SKM-1 treated with dmso at 0.1 percent for 144 hours (cell line): ENCODE results near the gene YIF1B.
A peak's percentile ranks its signal among the peaks of the same experiment; 100 is the strongest.

Source experiments
- DNase-seq: peaks from one replicate; lab custom pipeline; 2025; ENCODE audit not compliant: unreplicated experiment; lab: John Stamatoyannopoulos, UW

YIF1B gene

GRCh38 chr19:38335949-38336637 lies 20.3 kb upstream of the YIF1B start:
- peak; percentile 92 for DNase-seq

GRCh38 chr19:38333245-38333644 lies 17.5 kb upstream of the YIF1B start:
- no peak for DNase-seq

GRCh38 chr19:38331728-38332127 lies 16.0 kb upstream of the YIF1B start:
- no peak for DNase-seq

- DNase-seq, result no peak
Observed at GRCh38 chr19:38329651-38330050, 13.9 kb upstream of the YIF1B start.

- DNase-seq, result no peak
Observed at GRCh38 chr19:38326591-38326990, 10.8 kb upstream of the YIF1B start.

GRCh38 chr19:38324431-38324830 lies 8.7 kb upstream of the YIF1B start:
- DNase-seq, result no peak

GRCh38 chr19:38323291-38323690 lies 7.5 kb upstream of the YIF1B start:
- no peak for DNase-seq

GRCh38 chr19:38321646-38322196 lies 6.0 kb upstream of the YIF1B start:
- no peak for DNase-seq

GRCh38 chr19:38320969-38321339 lies 5.2 kb upstream of the YIF1B start:
- no peak for DNase-seq

- no peak for DNase-seq
Observed at GRCh38 chr19:38319421-38320258, 3.9 kb upstream of the YIF1B start, which contains the start of gene KCNK6. TSS of gene KCNK6 (plus strand) at chr19:38319845. CDS start at chr19:38319951, 106 bp downstream.

GRCh38 chr19:38318660-38319059 lies 2.9 kb upstream of the YIF1B start:
- no peak for DNase-seq

- peak; percentile 35 for DNase-seq
Observed at GRCh38 chr19:38317104-38317612, 1.4 kb upstream of the YIF1B start.

GRCh38 chr19:38316477-38317067 lies 825 bp upstream of the YIF1B start:
- peak; percentile 37 for DNase-seq

- DNase-seq, result no peak
Observed at GRCh38 chr19:38310986-38311385, 4.8 kb downstream of the YIF1B start.

GRCh38 chr19:38310279-38310670 lies 5.5 kb downstream of the YIF1B start:
- DNase-seq, result no peak

GRCh38 chr19:38309615-38310278 lies 6.0 kb downstream of the YIF1B start:
- DNase-seq, result no peak

GRCh38 chr19:38308926-38309614 lies 6.7 kb downstream of the YIF1B start:
- no peak for DNase-seq

GRCh38 chr19:38308006-38308766 lies 7.6 kb downstream of the YIF1B start:
- peak; percentile 27 for DNase-seq

GRCh38 chr19:38307597-38307996 lies 8.2 kb downstream of the YIF1B start:
- DNase-seq, result no peak

- no peak for DNase-seq
Observed at GRCh38 chr19:38307076-38307475, 8.7 kb downstream of the YIF1B start.
